BLaER1 (cell line): ENCODE results near the gene CLIP2.
A peak's percentile ranks its signal among the peaks of the same experiment; 100 is the strongest.

Experiments
- H3K27ac ChIP-seq: shearing (Covaris generic); formaldehyde crosslinking; 2 replicates; pipeline ENCODE4 v1.8.1; 2022
- H3K27me3 ChIP-seq: shearing (Covaris generic); formaldehyde crosslinking; 2 replicates; pipeline ENCODE4 v1.8.1; 2022
- H3K36me3 ChIP-seq: shearing (Covaris generic); formaldehyde crosslinking; 2 replicates; pipeline ENCODE4 v1.8.1; 2022
- H3K4me1 ChIP-seq: shearing (Covaris generic); formaldehyde crosslinking; 2 replicates; pipeline ENCODE4 v1.8.1; 2022
- H3K4me2 ChIP-seq: shearing (Covaris generic); formaldehyde crosslinking; 2 replicates; pipeline ENCODE4 v1.8.1; 2022
- H3K4me3 ChIP-seq: shearing (Covaris generic); formaldehyde crosslinking; 2 replicates; pipeline ENCODE4 v1.8.1; 2022
- H3K9ac ChIP-seq: shearing (Covaris generic); formaldehyde crosslinking; 2 replicates; pipeline ENCODE4 v1.8.1; 2022
- H3K9me3 ChIP-seq: shearing (Covaris generic); formaldehyde crosslinking; 2 replicates; pipeline ENCODE4 v1.8.1; 2022
- H4K20me1 ChIP-seq: shearing (Covaris generic); formaldehyde crosslinking; 2 replicates; pipeline ENCODE4 v1.8.1; 2022
- Cebpa-rat ChIP-seq: shearing (Covaris generic); IDR thresholded peaks from 2 replicates; pipeline ENCODE4 v1.8.1; 2022

The CLIP2 gene

GRCh38 chr7:74293577-74293908 is 4.3 kb downstream of the CLIP2 start:
- H3K9ac ChIP-seq, result 0 out of 2 replicates have a peak overlapping the region, but pooled peaks have one; percentile 12
- peaks cover 63% of the 10 kb centered on the region for H3K4me1 ChIP-seq
- H3K4me3 ChIP-seq, result peak overlapping the region; percentile 30; the same call in 1 of the 2 replicates
- H4K20me1 ChIP-seq, result peaks cover 88% of the 10 kb centered on the region
- H3K9me3 ChIP-seq, result peaks cover 4% of the 10 kb centered on the region; the same call in 1 of the 2 replicates
- peak overlapping the region; percentile 97 for H3K4me2 ChIP-seq
- TF ChIP-seq Cebpa-rat, result no peak
- no peaks in the 10 kb centered on the region for H3K27me3 ChIP-seq
- H3K27ac ChIP-seq, result peak overlapping the region; percentile 46; the same call in 1 of the 2 replicates
- peaks cover 25% of the 10 kb centered on the region for H3K36me3 ChIP-seq

DNA sequence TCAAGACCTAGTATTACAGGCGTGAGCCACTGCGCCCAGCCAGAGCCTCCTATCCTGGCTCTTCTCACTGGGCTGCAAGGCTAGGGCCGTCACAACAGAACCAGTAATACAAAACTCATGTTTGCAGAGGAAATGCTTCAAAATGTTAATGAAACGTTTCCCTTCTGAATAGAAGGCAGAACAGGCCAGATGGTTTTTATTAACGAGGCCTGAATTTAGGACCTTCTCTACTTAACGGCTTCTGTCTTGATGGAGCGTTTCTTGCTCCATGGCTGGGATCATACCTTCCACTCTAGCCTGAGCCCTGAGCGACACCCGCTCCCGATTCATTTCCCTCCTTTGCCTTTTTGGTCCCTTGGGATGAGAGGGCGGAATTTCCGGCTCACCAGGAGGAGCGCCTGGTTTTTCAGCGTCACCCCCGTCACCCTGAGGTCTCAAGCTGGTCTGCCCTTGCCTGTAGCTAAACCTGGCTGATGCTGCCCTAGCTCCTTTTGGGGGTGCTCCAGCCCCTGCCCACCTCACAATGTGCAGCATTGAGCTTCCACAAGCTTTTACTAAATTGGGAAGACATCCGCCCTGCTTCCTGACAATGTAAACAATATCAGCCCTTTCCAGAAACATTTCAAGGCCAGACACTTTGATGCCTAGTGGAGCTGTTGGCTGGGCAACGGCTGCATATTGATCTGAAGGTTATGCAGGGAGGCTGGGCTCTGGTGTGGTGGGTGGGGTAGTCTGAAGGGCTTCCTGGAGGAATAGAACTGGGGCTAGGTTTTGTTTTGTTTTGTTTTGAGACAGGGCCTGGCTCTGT is 5.2 kb downstream of the CLIP2 start:
- Histone ChIP-seq H3K4me3 (peak overlapping the region; percentile 32), H3K9me3 (peaks cover 4% of the 10 kb centered on the region; the same call in 1 of the 2 replicates), H4K20me1 (peaks cover 97% of the 10 kb centered on the region), H3K36me3 (peaks cover 31% of the 10 kb centered on the region), H3K27me3 (no peaks in the 10 kb centered on the region), H3K4me2 (peak overlapping the region; percentile 97), H3K4me1 (peaks cover 57% of the 10 kb centered on the region), H3K9ac (peak overlapping the region; percentile 59), H3K27ac (peak overlapping the region; percentile 49)
- no peak for TF ChIP-seq Cebpa-rat

- Histone ChIP-seq H3K4me3 (no peak overlapping the region), H3K4me1 (peaks cover 48% of the 10 kb centered on the region), H4K20me1 (peaks cover 100% of the 10 kb centered on the region), H3K36me3 (peaks cover 38% of the 10 kb centered on the region), H3K4me2 (no peak overlapping the region), H3K9me3 (peaks cover 4% of the 10 kb centered on the region; the same call in 1 of the 2 replicates), H3K9ac (no peak overlapping the region), H3K27ac (no peak overlapping the region), H3K27me3 (no peaks in the 10 kb centered on the region)
- no peak for TF ChIP-seq Cebpa-rat
Observed at GRCh38 chr7:74297516-74298233, 8.5 kb downstream of the CLIP2 start.

DNA sequence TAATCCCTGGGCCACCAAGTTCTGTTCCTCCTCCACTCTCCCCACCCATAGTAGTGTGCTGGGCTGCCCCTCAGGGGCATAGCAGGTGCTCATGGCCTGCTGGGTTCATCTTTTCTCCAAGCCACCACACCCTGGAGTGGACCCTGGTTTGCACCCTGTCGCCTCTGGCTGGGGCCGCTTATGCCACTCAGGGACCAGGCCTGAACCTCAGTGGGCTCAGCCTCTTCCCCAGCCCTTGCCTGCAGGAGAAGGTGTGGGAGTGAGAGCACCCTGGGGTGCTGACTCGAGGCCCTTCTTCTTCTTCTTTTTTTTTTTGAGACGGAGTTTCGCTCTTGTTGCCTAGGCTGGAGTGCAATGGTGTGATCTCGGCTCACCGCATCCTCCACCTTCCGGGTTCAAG is 10.2 kb downstream of the CLIP2 start:
- TF ChIP-seq Cebpa-rat, result no peak
- H3K9ac ChIP-seq, result no peak overlapping the region
- peaks cover 37% of the 10 kb centered on the region for H3K4me1 ChIP-seq
- H3K36me3 ChIP-seq, result peaks cover 44% of the 10 kb centered on the region
- H3K27me3 ChIP-seq, result no peaks in the 10 kb centered on the region
- H4K20me1 ChIP-seq, result peaks cover 100% of the 10 kb centered on the region
- H3K27ac ChIP-seq, result no peak overlapping the region
- no peak overlapping the region for H3K4me3 ChIP-seq
- H3K9me3 ChIP-seq, result peaks cover 4% of the 10 kb centered on the region; the same call in 1 of the 2 replicates
- H3K4me2 ChIP-seq, result no peak overlapping the region

- peaks cover 100% of the 10 kb centered on the region for H4K20me1 ChIP-seq
- H3K36me3 ChIP-seq, result peaks cover 39% of the 10 kb centered on the region
- no peak overlapping the region for H3K4me3 ChIP-seq
- peaks cover 31% of the 10 kb centered on the region for H3K4me1 ChIP-seq
- no peak overlapping the region for H3K9ac ChIP-seq
- peaks cover 4% of the 10 kb centered on the region; the same call in 1 of the 2 replicates for H3K9me3 ChIP-seq
- TF ChIP-seq Cebpa-rat, result no peak
- H3K27me3 ChIP-seq, result no peaks in the 10 kb centered on the region
- no peak overlapping the region for H3K4me2 ChIP-seq
- no peak overlapping the region for H3K27ac ChIP-seq
Observed at GRCh38 chr7:74300926-74301325, 11.7 kb downstream of the CLIP2 start.

- H3K9ac ChIP-seq, result no peak overlapping the region
- no peak overlapping the region for H3K4me3 ChIP-seq
- no peak for TF ChIP-seq Cebpa-rat
- H3K4me1 ChIP-seq, result peaks cover 49% of the 10 kb centered on the region
- no peaks in the 10 kb centered on the region for H3K9me3 ChIP-seq
- peak overlapping the region; percentile 28 for H3K4me2 ChIP-seq
- H4K20me1 ChIP-seq, result peaks cover 100% of the 10 kb centered on the region
- H3K27ac ChIP-seq, result no peak overlapping the region
- H3K27me3 ChIP-seq, result no peaks in the 10 kb centered on the region
- peaks cover 22% of the 10 kb centered on the region; the same call in 1 of the 2 replicates for H3K36me3 ChIP-seq
Observed at GRCh38 chr7:74302745-74303221, 13.6 kb downstream of the CLIP2 start.

- H3K27ac ChIP-seq, result no peak overlapping the region
- H3K4me1 ChIP-seq, result peaks cover 64% of the 10 kb centered on the region
- no peaks in the 10 kb centered on the region for H3K27me3 ChIP-seq
- H3K9me3 ChIP-seq, result no peaks in the 10 kb centered on the region; the same call in 1 of the 2 replicates
- no peak for TF ChIP-seq Cebpa-rat
- no peak overlapping the region for H3K9ac ChIP-seq
- H4K20me1 ChIP-seq, result peaks cover 100% of the 10 kb centered on the region
- H3K36me3 ChIP-seq, result peaks cover 30% of the 10 kb centered on the region; the same call in 1 of the 2 replicates
- H3K4me3 ChIP-seq, result no peak overlapping the region
- no peak overlapping the region for H3K4me2 ChIP-seq
Observed at GRCh38 chr7:74304550-74304949, 15.3 kb downstream of the CLIP2 start.

- Histone ChIP-seq H3K9me3 (peaks cover 11% of the 10 kb centered on the region), H3K4me1 (peaks cover 79% of the 10 kb centered on the region), H3K9ac (peak overlapping the region; percentile 53; the same call in 1 of the 2 replicates), H4K20me1 (peaks cover 95% of the 10 kb centered on the region), H3K27me3 (no peaks in the 10 kb centered on the region), H3K36me3 (peaks cover 33% of the 10 kb centered on the region; the same call in 1 of the 2 replicates), H3K27ac (peak overlapping the region; percentile 57), H3K4me2 (peak overlapping the region; percentile 94), H3K4me3 (peak overlapping the region; percentile 50)
- no peak for TF ChIP-seq Cebpa-rat
Observed at GRCh38 chr7:74306004-74306729, 17.0 kb downstream of the CLIP2 start.
